Measurements from ENCODE around the gene ACP7. TPM values are rescaled to one million over a fixed set of nuclear protein-coding genes. Genes with fewer than 3 reads are reported as not detected.

ACP7 gene
- total RNA-seq, 1 donor from 2014 or later: not detected

DNA sequence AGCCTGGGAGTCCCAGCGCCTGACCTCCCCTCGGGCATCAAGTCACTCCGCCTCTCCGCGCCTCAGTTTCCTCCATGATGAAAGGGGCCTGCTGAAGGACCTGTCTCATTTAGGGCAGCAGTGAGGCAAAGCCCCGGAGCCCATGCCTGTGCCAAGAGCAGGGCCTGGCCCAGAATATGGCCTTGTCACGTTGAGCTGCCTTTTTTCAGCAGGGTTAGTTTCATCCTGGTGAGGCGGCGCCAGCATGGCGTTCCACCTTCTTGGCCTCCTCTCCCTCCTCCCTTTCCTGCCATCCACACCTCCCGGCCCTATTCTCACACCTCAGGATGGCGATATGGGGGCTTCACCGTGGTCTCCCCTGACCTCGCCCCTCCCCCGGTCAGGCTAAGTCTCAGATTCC lies 71.6 kb downstream of the ACP7 start:
- H3K27ac Mint-ChIP-seq: peak overlapping the region; percentile 88

DNA sequence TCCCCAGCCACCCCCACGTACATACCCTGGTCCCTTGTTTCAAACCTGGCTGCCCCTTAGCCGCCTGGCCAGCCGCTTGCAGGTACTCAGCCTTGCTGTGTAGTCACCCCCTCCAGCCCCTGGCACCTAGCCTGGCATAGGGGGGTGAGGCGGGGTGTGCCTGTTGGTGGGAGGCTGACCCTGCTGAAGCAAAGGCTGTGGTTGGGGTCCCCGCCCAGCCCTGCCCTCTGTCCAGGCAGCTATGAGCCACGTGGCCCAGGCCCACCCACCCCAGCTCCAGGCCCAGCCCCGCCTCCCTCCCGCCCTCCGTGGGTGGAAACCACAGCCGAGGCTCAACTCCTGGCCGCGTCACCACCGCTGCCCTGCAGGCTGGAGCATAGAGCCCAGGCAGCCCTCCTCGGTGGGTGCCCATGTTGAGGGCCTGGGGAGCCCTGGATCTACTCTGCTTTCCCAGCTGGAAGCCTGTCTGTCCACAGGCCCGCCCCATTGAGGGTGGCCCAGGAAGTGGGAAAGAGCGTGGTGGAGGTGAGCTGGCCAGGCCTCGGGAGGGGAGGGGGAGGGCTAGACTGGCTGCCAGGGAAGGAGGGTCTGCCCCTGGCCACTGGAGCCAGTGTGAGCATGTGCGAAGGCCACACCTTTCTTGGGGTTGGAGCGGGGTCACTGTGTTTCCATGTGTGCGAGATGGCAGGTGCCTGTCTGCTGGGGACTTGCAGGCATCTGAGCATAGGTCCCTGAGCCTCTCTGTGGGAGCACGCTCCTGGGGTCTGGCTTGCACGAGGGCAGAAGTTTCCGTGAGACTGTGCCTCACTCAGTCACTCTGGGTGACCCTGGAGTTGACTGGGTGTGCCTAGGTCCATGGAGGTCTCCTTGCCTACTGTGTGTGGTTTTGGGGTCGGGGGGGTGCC lies 72.4 kb downstream of the ACP7 start:
- Mint-ChIP-seq H3K4me3 (peak overlapping the region; percentile 54), H3K27ac (peak overlapping the region; percentile 92), H3K36me3 (peaks cover 3% of the 10 kb centered on the region), H3K4me1 (peaks cover 60% of the 10 kb centered on the region), H3K9me3 (no peaks in the 10 kb centered on the region), H3K27me3 (ENCODE audit: low read depth) (no peaks in the 10 kb centered on the region)
- TF ChIP-seq, protein P1, sequence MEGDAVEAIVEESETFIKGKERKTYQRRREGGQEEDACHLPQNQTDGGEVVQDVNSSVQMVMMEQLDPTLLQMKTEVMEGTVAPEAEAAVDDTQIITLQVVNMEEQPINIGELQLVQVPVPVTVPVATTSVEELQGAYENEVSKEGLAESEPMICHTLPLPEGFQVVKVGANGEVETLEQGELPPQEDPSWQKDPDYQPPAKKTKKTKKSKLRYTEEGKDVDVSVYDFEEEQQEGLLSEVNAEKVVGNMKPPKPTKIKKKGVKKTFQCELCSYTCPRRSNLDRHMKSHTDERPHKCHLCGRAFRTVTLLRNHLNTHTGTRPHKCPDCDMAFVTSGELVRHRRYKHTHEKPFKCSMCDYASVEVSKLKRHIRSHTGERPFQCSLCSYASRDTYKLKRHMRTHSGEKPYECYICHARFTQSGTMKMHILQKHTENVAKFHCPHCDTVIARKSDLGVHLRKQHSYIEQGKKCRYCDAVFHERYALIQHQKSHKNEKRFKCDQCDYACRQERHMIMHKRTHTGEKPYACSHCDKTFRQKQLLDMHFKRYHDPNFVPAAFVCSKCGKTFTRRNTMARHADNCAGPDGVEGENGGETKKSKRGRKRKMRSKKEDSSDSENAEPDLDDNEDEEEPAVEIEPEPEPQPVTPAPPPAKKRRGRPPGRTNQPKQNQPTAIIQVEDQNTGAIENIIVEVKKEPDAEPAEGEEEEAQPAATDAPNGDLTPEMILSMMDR (IDR thresholded peaks at IDR 0.05; ENCODE audit: unreplicated experiment): no peak
- no peak for DNase-seq (ENCODE audit: low spot score in 2 of 2, unreplicated experiment in 2 of 2)

More for the DNA sequence above, 71.6 kb downstream of the ACP7 start:
- TF ChIP-seq, protein P1 (IDR thresholded peaks at IDR 0.05; ENCODE audit: unreplicated experiment): no peak
- Mint-ChIP-seq H3K9me3 (no peaks in the 10 kb centered on the region), H3K4me1 (peaks cover 64% of the 10 kb centered on the region), H3K27me3 (ENCODE audit: low read depth) (no peaks in the 10 kb centered on the region), H3K4me3 (peak overlapping the region; percentile 15), H3K36me3 (peaks cover 3% of the 10 kb centered on the region)
- DNase-seq (ENCODE audit: low spot score in 2 of 2, unreplicated experiment in 2 of 2): no peak

DNA sequence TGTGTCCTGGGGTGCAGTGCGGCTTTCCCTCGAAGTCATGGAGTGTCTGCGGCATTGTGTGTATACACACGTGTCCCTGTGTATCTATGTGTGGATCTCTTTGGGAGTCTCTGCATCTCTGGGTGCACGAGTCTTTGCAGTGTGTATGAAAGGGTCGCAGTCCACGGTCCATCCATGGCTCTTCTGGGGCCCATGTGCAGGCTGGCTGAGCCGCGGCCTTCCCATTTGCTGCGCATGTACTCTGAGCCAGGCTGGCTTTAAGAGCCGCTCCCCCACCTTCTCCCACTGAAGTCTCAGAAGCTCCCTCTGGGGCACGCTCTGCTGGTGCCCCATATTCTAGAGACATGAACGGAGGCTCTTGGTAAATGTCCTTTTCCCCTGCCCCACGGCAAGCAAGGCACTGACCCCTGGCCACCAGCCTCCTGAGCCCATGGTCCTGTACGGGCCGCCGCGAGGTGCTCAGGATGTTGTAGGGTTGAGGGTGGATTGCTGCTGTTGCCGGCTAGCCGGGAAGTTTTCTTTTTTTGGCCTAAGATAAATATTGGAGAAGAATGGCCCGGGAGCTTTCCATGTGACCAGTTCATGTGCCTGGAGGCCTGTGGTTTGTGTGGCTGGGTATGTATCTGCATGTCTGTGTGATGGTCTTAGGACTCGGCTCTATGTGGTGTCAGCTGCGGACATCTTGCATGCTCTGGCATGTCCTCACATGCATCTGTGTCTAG lies 73.3 kb downstream of the ACP7 start:
- TF ChIP-seq, protein P1 (IDR thresholded peaks at IDR 0.05; ENCODE audit: unreplicated experiment): no peak
- Mint-ChIP-seq H3K27ac (peak overlapping the region; percentile 92), H3K36me3 (peaks cover 3% of the 10 kb centered on the region)

DNA sequence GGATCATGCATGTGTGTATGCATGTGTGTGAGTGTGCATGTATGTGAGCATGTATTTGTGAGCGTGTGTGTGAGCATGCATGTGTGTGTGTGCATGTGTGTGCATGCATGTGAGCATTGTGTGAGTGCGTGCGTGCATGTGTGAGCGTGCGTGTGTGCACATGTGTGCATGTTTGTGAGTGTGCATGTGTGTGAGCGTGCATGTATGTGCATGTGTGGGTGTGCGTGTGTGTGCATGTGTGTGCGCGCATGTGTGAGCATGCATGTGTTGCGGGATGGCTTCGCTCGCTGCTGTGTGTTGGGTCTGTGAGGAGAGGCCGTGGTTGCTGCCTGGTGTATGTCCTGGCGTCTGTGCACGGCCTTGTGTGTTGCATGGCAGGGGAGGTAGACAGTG lies 73.8 kb downstream of the ACP7 start:
- Mint-ChIP-seq H3K4me1 (peaks cover 66% of the 10 kb centered on the region), H3K27ac (peak overlapping the region; percentile 92), H3K27me3 (ENCODE audit: low read depth) (no peaks in the 10 kb centered on the region), H3K4me3 (peak overlapping the region; percentile 54), H3K9me3 (no peaks in the 10 kb centered on the region), H3K36me3 (peaks cover 4% of the 10 kb centered on the region)
- TF ChIP-seq, protein P1 (IDR thresholded peaks at IDR 0.05; ENCODE audit: unreplicated experiment): no peak
- no peak for DNase-seq (ENCODE audit: low spot score in 2 of 2, unreplicated experiment in 2 of 2)

More for the DNA sequence above, 73.3 kb downstream of the ACP7 start:
- Mint-ChIP-seq H3K4me1 (peaks cover 61% of the 10 kb centered on the region), H3K9me3 (no peaks in the 10 kb centered on the region), H3K4me3 (peak overlapping the region; percentile 54), H3K27me3 (ENCODE audit: low read depth) (no peaks in the 10 kb centered on the region)
- no peak for DNase-seq (ENCODE audit: low spot score in 2 of 2, unreplicated experiment in 2 of 2)

DNA sequence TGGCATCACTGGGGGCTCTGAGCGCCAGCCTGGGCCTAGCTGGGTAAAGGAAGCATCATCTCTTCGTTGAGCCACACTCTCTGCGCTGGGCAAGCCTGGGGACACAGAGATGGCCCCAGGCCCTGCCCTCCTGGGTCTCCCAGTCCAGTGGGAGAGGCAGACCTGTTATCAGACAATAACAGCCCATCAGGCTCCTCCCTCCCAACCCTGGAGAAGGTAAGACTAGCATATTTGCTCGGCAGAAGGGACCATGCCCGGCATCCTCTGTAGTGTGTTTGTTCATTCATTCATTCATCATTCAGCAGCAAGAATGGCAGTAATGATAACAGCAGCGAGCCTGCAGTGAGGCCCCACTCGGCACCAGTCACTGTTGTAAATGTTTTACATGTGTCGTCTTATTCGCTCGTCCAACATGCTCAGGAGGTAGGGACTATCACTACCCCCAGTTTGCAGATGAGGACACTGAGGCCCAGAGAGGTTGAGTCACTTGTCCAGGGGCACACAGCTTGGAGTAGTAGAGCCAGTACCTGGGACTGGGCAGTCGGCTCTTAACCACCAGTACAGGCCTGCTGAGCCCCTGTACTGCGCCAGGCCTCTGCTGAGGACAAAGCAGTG lies 74.6 kb downstream of the ACP7 start:
- TF ChIP-seq, protein P1 (IDR thresholded peaks at IDR 0.05; ENCODE audit: unreplicated experiment): no peak
- peaks cover 70% of the 10 kb centered on the region for H3K4me1 Mint-ChIP-seq
- no peaks in the 10 kb centered on the region for H3K27me3 Mint-ChIP-seq (ENCODE audit: low read depth)
- DNase-seq (ENCODE audit: low spot score in 2 of 2, unreplicated experiment in 2 of 2): no peak
- H3K36me3 Mint-ChIP-seq: peaks cover 4% of the 10 kb centered on the region
- H3K4me3 Mint-ChIP-seq: no peak overlapping the region
- H3K27ac Mint-ChIP-seq: peak overlapping the region; percentile 75
- no peaks in the 10 kb centered on the region for H3K9me3 Mint-ChIP-seq
